CD4-positive, alpha-beta T cell treated with Interleukin-17A for 1 hour (primary cell): ENCODE data around the gene MEIKIN.

Experiments
- DNase-seq: peaks from one replicate; pipeline ENCODE4 v3.0.0-alpha.2; 2020

MEIKIN gene

DNA sequence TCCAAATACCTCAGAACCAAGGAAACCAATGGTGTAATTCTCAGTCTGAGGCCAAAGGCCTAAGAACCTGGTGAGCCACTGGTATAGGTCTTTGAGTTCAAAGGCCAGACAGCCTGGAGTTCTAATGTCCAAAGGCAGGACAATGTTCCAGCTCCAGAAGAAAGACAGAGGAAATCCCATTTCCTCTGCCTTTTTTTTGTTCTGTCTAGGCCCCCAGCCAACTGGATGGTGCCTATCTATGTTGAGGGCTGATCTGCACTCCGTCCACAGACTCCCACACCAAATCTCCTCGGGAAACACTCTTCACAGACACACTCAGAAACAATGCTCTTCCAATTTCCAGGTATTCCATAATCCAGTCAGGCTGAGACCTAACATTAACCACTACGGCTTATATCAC is 178.8 kb downstream of the MEIKIN start:
- no peak for DNase-seq

DNA sequence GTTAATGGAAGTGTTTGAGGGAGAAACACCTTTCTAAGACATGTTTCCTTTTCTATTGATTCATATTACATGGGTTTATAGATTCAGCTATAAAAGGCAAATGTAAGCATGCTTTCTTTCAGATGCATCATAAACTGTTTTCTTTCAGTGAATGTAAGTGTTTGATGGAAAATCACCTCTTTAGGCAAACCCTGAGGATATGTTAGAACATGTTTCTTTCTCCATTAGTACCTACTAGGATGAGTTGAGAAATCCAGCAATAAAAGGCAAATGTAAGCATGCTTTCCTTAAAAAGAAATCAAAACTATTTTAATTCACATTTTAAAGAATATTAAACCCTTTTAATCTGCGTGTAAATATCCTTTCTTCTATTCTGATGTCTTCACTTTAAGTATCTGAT is 180.2 kb downstream of the MEIKIN start:
- no peak for DNase-seq

GRCh38 chr5:131763968-131764367 is 181.5 kb downstream of the MEIKIN start:
- no peak for DNase-seq

DNA sequence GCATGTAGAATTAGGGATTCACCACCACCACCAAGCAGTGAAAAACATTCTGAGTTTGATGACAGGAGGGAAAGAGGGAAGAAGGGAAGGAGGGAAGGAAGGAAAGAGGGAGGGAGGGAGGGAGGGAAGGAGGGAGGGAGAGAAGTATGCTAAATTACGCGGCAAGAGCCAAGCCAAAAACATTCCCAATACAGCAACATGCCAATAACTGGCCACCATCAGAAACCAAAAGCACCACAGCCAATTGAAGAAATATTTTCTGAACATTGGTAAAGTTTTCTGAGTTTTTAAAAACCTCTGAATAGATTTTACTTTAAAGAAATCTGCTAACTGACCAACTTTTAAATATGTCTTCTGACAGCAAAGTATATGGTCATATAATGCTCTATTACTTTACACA is 184.7 kb downstream of the MEIKIN start:
- DNase-seq, result no peak

- DNase-seq, result no peak
These were observed 185.8 kb downstream of the MEIKIN start for GRCh38 chr5:131759704-131760103.

DNA sequence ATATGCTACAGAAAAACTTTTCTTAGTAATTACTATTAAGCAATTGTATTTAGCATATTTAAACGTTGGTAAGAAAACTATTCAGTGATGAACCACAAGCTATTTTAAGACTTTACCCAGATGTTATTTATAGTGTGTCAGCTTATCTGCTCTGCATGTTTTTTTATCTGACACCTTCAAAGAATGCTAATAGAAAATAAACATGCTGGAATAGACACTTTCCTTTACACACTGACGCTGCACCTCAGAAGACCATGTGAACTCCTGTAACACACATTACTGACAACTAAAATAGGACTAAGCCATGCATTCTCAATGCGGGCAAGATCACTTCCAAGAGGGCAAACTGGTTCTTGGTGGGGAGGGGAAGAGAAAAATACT is 187.0 kb downstream of the MEIKIN start:
- no peak for DNase-seq

DNA sequence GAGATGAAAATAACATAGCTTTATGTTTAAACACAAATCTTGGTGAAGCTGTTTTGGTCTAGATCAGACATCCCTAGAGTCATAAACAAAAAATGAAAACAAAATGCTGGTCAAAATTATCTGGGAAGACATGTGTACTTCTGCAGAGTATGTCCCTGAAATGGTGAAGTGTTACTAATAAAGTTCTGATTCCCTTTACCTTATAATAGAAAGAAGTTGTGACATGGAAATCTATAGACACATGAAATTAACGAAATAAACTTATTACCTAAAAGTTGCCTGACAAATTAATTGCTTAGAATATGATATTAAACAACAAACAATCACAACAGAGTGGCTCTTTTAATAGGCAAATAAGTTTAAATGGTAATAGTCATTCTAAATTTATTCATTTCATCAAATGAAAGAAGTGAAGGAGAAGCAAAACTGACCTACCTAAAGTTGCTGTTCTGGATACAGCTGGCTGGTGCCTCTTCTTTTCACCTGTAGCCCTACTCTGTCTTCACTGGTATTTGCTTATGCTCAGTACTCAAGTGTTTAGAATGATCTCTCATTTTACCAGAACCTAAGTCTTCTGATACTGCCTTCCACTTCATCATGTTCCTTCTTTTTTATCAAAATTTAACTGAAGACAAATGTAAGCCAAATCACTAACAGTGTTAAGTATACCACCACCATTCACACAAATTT is 187.5 kb downstream of the MEIKIN start:
- no peak for DNase-seq
